ENCODE data around the gene ALAS1.

Gene ALAS1

DNA sequence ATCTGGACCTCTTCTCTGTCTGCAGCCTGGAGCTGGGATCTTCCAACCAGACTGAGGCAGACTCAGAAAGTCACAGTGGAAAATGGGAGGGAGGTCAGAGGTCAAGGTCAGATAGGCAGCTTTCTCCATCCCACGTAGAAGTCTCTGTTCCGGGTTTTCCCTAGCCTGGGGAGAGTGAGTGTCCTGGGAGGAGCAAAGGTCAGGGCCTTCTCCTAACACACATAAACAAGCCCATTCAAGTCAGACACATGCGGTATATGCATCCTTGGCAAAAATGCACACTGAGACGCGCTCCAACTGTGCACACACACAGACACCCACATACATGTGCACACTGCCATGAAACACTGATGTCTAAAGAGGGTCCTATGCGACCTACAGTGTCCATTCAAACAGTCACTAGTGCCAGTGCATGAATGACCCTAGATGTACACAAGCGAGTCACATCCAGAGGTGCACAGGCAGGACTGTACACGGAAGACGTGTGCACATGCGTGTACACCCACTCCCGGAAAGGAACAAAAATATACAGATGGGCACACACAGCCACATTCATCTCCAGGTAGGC lies 40.3 kb downstream of the ALAS1 start:
- DNase-seq (ENCODE audit: low read depth in 1 of 2, low spot score in 1 of 2), result no peak
- H3K27ac ChIP-seq (replicated peaks), result peak overlapping the region; percentile 95
- H3K4me3 ChIP-seq (replicated peaks; ENCODE audit: insufficient read depth, low read length), result peak overlapping the region; percentile 91
- no peak for TF ChIP-seq CTCF (IDR thresholded peaks at IDR 0.05; ENCODE audit: insufficient read depth, low read length)
- TF ChIP-seq SPI1 (IDR thresholded peaks at IDR 0.05; ENCODE audit: borderline replicate concordance, low read depth), result no peak
- TF ChIP-seq, protein P1, sequence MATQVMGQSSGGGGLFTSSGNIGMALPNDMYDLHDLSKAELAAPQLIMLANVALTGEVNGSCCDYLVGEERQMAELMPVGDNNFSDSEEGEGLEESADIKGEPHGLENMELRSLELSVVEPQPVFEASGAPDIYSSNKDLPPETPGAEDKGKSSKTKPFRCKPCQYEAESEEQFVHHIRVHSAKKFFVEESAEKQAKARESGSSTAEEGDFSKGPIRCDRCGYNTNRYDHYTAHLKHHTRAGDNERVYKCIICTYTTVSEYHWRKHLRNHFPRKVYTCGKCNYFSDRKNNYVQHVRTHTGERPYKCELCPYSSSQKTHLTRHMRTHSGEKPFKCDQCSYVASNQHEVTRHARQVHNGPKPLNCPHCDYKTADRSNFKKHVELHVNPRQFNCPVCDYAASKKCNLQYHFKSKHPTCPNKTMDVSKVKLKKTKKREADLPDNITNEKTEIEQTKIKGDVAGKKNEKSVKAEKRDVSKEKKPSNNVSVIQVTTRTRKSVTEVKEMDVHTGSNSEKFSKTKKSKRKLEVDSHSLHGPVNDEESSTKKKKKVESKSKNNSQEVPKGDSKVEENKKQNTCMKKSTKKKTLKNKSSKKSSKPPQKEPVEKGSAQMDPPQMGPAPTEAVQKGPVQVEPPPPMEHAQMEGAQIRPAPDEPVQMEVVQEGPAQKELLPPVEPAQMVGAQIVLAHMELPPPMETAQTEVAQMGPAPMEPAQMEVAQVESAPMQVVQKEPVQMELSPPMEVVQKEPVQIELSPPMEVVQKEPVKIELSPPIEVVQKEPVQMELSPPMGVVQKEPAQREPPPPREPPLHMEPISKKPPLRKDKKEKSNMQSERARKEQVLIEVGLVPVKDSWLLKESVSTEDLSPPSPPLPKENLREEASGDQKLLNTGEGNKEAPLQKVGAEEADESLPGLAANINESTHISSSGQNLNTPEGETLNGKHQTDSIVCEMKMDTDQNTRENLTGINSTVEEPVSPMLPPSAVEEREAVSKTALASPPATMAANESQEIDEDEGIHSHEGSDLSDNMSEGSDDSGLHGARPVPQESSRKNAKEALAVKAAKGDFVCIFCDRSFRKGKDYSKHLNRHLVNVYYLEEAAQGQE (IDR thresholded peaks at IDR 0.05; ENCODE audit: insufficient replicate concordance, low read depth), result no peak
- no peak for TF ChIP-seq GABPA (IDR thresholded peaks at IDR 0.05; ENCODE audit: low read depth)
- TF ChIP-seq POLR2AphosphoS5 (IDR thresholded peaks at IDR 0.05; ENCODE audit: low read depth), result peak; percentile 15; the same call in 1 of the 2 replicates
- H3K27me3 ChIP-seq (ENCODE audit: insufficient read depth, poor library complexity, severe bottlenecking), result no peaks in the 10 kb centered on the region

DNA sequence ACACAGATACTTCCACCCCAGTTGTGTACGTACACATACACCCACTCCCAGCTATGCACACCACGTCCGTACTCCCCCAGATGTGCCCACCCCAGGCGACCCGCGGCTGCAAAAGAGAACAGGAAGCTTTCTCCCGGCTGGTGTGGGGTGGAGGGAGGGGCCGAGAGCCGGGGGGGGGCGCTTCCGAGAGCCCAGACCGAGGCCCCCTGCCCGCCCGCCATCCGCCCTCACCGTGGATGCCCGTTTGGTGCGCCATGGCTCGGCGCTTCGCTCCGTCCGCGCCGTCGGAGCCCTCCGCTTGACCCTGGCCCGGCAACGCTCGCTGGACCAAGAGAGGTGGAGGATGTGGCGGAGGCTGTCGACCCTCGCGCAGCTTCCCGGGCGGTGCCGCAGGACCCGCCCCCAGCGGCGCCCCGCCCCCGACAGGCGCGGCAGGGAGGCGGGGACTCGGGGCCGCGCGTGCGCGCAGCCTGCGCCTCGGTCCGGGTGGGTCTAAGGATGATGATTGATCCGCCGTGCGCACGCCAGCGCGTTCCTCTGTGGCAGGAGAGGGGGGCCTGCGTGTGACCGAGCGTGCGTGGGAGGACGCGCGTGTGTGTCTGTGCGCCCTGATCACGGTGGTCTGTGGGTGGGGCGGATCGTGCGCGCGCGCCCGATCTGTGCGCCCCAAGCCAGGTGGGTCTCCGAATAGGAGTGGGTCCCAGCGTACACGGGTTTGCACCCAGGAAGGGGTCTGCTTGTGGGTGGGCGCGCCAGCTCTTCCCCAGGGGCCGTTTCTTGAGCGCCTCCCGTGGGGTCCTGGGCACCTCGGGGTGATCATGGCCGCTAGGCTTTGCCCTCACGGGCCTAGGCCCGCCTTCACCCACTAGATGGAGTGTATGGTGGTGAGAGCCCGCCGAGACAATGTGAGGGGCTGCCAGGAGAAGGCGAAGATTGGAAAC lies 41.1 kb downstream of the ALAS1 start, which contains the start of gene TWF2:
Gene TWF2, minus strand, starts transcription at position 398 of the 941 bp plus-strand sequence. Its CDS starts 142 bp downstream, at position 256.
- no peak for TF ChIP-seq SPI1 (IDR thresholded peaks at IDR 0.05; ENCODE audit: borderline replicate concordance, low read depth)
- TF ChIP-seq CTCF (IDR thresholded peaks at IDR 0.05; ENCODE audit: insufficient read depth, low read length), result peak; percentile 26
- TF ChIP-seq POLR2AphosphoS5 (IDR thresholded peaks at IDR 0.05; ENCODE audit: low read depth), result peak; percentile 62
- TF ChIP-seq GABPA (IDR thresholded peaks at IDR 0.05; ENCODE audit: low read depth), result no peak
- TF ChIP-seq, protein P1 (IDR thresholded peaks at IDR 0.05; ENCODE audit: insufficient replicate concordance, low read depth), result no peak
- Histone ChIP-seq H3K27ac (replicated peaks) (peak within 1 kb of the TSS; percentile 95), H3K4me3 (replicated peaks; ENCODE audit: insufficient read depth, low read length) (peak within 1 kb of the TSS; percentile 91), H3K27me3 (ENCODE audit: insufficient read depth, poor library complexity, severe bottlenecking) (no peaks in the 10 kb centered on the region)
- peak; percentile 68 to 91 for DNase-seq (ENCODE audit: low read depth in 1 of 2, low spot score in 1 of 2)

DNA sequence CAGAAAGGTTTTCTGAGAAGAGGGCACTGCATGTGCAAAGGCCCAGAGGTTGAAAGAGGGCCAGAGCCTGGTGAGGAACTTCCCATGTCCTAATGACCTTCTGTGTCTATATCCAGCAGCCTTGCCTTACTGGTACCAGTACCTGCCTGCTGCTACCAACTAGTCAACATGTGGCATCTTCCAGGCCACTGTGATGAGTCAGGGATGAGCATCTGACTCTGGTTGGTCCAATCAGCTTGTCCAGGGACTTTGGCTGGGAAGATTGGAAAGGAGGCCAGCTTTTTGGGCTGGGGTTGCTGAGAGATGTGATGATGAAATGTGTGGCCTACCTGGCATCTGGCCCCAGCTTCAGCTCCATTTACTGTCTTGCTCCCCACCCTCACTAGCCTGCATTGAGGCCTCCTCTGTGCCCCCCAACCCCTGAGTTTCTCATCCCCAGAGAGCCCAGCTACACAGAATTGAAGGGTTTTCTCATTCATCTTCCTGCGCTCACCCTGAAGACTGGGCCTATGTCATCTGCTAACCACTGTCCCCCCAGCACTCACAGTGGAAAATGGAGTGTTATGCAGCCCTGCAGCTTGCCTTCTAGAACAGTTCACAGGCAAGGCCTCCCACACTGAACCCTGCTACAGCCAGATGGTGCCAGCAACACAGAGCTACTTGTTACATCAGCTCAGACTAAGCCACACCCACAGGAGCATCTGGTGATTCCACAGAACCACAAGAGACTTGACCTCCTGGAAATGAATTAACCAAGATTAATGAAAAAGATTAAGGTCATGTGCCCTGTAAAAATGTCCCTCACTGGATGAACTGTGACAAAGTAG lies 42.3 kb downstream of the ALAS1 start:
- H3K27ac ChIP-seq (replicated peaks), result peak overlapping the region; percentile 95
- H3K27me3 ChIP-seq (ENCODE audit: insufficient read depth, poor library complexity, severe bottlenecking), result no peaks in the 10 kb centered on the region
- H3K4me3 ChIP-seq (replicated peaks; ENCODE audit: insufficient read depth, low read length), result peak overlapping the region; percentile 91
- DNase-seq (ENCODE audit: low read depth in 1 of 2, low spot score in 1 of 2), result peak; percentile 83 to 92
- TF ChIP-seq POLR2AphosphoS5 (IDR thresholded peaks at IDR 0.05; ENCODE audit: low read depth), result peak; percentile 76; the same call in 1 of the 2 replicates
- TF ChIP-seq, protein P1 (IDR thresholded peaks at IDR 0.05; ENCODE audit: insufficient replicate concordance, low read depth), result no peak
